ENCODE measurements around the gene SGPP1.
"Not testable (repeated sequence)": the region's sequence is repeated elsewhere in the genome, so short reads cannot be mapped to it uniquely, and the experiment has no call there.

SGPP1 gene

GRCh38 chr14:63672417-63673180 lies 55.3 kb downstream of the SGPP1 start:
- DNase-seq, result no peak

- no peak for DNase-seq
Observed at GRCh38 chr14:63671987-63672386, 55.9 kb downstream of the SGPP1 start.

GRCh38 chr14:63670692-63671091 lies 57.2 kb downstream of the SGPP1 start:
- no peak for DNase-seq

- no peak for DNase-seq
Observed at GRCh38 chr14:63666335-63666734, 61.5 kb downstream of the SGPP1 start.

- DNase-seq, result no peak
Observed at GRCh38 chr14:63663428-63664341, 64.2 kb downstream of the SGPP1 start.

GRCh38 chr14:63662776-63663175 lies 65.1 kb downstream of the SGPP1 start:
- DNase-seq, result no peak

GRCh38 chr14:63661881-63662280 lies 66.0 kb downstream of the SGPP1 start:
- not testable (repeated sequence) for DNase-seq

GRCh38 chr14:63659726-63660125 lies 68.1 kb downstream of the SGPP1 start:
- no peak for DNase-seq

GRCh38 chr14:63656194-63656593 lies 71.7 kb downstream of the SGPP1 start:
- DNase-seq, result no peak

GRCh38 chr14:63654936-63655335 lies 72.9 kb downstream of the SGPP1 start:
- DNase-seq, result no peak

- no peak for DNase-seq
Observed at GRCh38 chr14:63654346-63654745, 73.5 kb downstream of the SGPP1 start.

GRCh38 chr14:63652406-63652805 lies 75.5 kb downstream of the SGPP1 start:
- no peak for DNase-seq

- DNase-seq, result no peak
Observed at GRCh38 chr14:63650256-63650952, 77.5 kb downstream of the SGPP1 start.

- DNase-seq, result no peak
Observed at GRCh38 chr14:63647696-63648410, 80.0 kb downstream of the SGPP1 start.

- DNase-seq, result no peak
Observed at GRCh38 chr14:63644741-63645140, 83.1 kb downstream of the SGPP1 start.

GRCh38 chr14:63642656-63643382 lies 85.0 kb downstream of the SGPP1 start:
- no peak for DNase-seq

- peak; percentile 94 for DNase-seq
Observed at GRCh38 chr14:63642229-63642611, 85.6 kb downstream of the SGPP1 start.

- peak; percentile 98 for DNase-seq
Observed at GRCh38 chr14:63641473-63642228, 86.2 kb downstream of the SGPP1 start, which contains the start of gene WDR89. TSS of gene WDR89 (minus strand) at chr14:63641871. CDS start at chr14:63599942, 41,929 bp downstream.

GRCh38 chr14:63638493-63638892 lies 89.4 kb downstream of the SGPP1 start:
- no peak for DNase-seq

- DNase-seq, result not testable (repeated sequence)
Observed at GRCh38 chr14:63636094-63636635, 91.7 kb downstream of the SGPP1 start.
